GM18868 (cell line): ENCODE results near the gene OR2M3.
"Not testable (repeated sequence)": the region's sequence is repeated elsewhere in the genome, so short reads cannot be mapped to it uniquely, and the experiment has no call there.

Experiments
- ATAC-seq: cut with Tn5 transposase; IDR thresholded peaks from one replicate; pipeline ENCODE4 v1.9.1; 2021; ENCODE audit warnings: mild to moderate bottlenecking, moderate library complexity; ENCODE audit not compliant: unreplicated experiment

OR2M3 gene

GRCh38 chr1:248196965-248197364, at the start of gene OR2M3:
Gene OR2M3 (plus strand): TSS chr1:248197265. CDS start chr1:248203068, 5,803 bp downstream.
- no peak for ATAC-seq

- ATAC-seq: no peak
Observed at GRCh38 chr1:248152056-248152827, 44.8 kb upstream of the OR2M3 start.

- ATAC-seq: peak; percentile 65
Observed at GRCh38 chr1:248155927-248156326, 41.1 kb upstream of the OR2M3 start.

GRCh38 chr1:248158758-248159157, 38.3 kb upstream of the OR2M3 start:
- ATAC-seq: no peak

- ATAC-seq: no peak
Observed at GRCh38 chr1:248164031-248164430, 33.0 kb upstream of the OR2M3 start.

GRCh38 chr1:248165186-248165585, 31.9 kb upstream of the OR2M3 start:
- no peak for ATAC-seq

- ATAC-seq: no peak
Observed at GRCh38 chr1:248174521-248174920, 22.5 kb upstream of the OR2M3 start, which contains the start of gene OR2M2. Gene OR2M2 (plus strand): TSS chr1:248174821. CDS start chr1:248179986, 5,165 bp downstream.

- no peak for ATAC-seq
Observed at GRCh38 chr1:248183996-248184395, 13.1 kb upstream of the OR2M3 start.

GRCh38 chr1:248187363-248187762, 9.7 kb upstream of the OR2M3 start:
- ATAC-seq: no peak

GRCh38 chr1:248189026-248189425, 8.0 kb upstream of the OR2M3 start:
- no peak for ATAC-seq

GRCh38 chr1:248194117-248194516, 2.9 kb upstream of the OR2M3 start:
- ATAC-seq: no peak

GRCh38 chr1:248215880-248216279, 18.8 kb downstream of the OR2M3 start:
- no peak for ATAC-seq

GRCh38 chr1:248225537-248225936, 28.5 kb downstream of the OR2M3 start:
- no peak for ATAC-seq

- ATAC-seq: no peak
Observed at GRCh38 chr1:248229360-248229908, 32.4 kb downstream of the OR2M3 start.

- ATAC-seq: no peak
Observed at GRCh38 chr1:248231117-248231516, 34.1 kb downstream of the OR2M3 start, which contains the start of gene OR2M4. Gene OR2M4 (plus strand): TSS chr1:248231417. CDS start chr1:248238929, 7,512 bp downstream.

GRCh38 chr1:248239478-248239877, 42.4 kb downstream of the OR2M3 start:
- ATAC-seq: no peak

GRCh38 chr1:248243204-248243603, 46.1 kb downstream of the OR2M3 start:
- ATAC-seq: peak; percentile 90

- ATAC-seq: not testable (repeated sequence)
Observed at GRCh38 chr1:248259309-248259708, 62.2 kb downstream of the OR2M3 start.
